Right ventricle myocardium superior (tissue), 1 donor: ENCODE data around the gene ALX4. TPM values are rescaled to one million over a fixed set of nuclear protein-coding genes. Genes with fewer than 3 reads are reported as not detected.

ENCODE experiments used
- ATAC-seq: fragments of 200-7000 bp; cut with Tn5 transposase; one replicate; pipeline ENCODE4 v1.9.1; 2020; ENCODE audit warnings: mild to moderate bottlenecking; ENCODE audit not compliant: poor library complexity
- DNase-seq: peaks from one replicate; pipeline ENCODE4 v3.0.0-alpha.2; 2020
- intact Hi-C: fragments of 100-400 bp; cut with DNase I; formaldehyde crosslinking; loops from one replicate; pipeline ENCODE4 v1.11.2; 2022
- total RNA-seq: library from RNA; stranded (reverse); fragmentation: NEBNext Ultra II Directional; extraction: Animal tissue kit (Norgen Biotek cat#: 25700); gene quantifications from one replicate; pipeline ENCODE4 v1.2.1, GENCODE V29; 2021
- donor health status: DM: no; HTN: yes; CAD: no; lungs with severe emphysema.

The ALX4 gene
- total RNA-seq, 1 donor from 2014 or later, result 0.03 TPM

DNA sequence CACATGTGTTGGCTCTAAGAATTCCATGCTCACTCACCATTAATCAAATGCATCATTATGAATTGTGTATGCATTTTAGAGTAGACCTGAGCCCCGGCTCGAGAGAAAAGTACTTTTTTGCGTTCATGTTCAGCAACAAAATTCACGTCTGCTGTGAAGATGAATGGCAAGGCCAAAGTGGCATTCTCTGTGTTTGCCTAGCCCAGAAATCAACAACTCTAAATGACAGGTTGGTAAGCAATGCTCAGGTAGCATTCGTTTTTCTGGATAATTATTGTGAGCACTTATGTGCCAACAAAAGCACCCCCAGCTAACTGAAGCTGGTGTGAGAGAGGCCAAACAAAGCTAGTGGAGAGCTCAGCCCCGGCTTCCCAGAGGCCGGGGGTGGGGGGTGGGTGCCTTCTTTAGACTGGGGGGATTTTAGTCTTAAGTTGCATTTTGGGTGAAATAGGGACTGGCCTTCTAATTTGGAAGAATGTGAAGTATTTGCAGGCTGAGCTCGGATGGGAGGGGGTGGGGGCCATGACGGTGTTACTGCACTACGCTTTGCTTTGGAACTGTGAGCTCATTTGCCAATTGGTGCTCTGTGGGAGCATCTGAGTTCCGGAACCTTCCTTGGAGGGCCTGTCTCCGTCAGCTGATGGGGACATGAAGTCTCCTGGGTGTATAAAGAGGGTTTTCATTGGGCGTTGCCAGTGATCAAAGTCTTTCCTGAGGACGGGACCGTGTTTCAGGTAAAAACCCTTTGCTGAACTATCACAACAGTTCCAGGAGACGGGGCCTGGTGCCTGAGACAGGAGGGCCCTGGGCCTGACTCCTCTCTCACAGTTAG is 29.0 kb upstream of the ALX4 start:
- intact Hi-C loops, result no loop called here
- DNase-seq, result no peak
- no peak for ATAC-seq

DNA sequence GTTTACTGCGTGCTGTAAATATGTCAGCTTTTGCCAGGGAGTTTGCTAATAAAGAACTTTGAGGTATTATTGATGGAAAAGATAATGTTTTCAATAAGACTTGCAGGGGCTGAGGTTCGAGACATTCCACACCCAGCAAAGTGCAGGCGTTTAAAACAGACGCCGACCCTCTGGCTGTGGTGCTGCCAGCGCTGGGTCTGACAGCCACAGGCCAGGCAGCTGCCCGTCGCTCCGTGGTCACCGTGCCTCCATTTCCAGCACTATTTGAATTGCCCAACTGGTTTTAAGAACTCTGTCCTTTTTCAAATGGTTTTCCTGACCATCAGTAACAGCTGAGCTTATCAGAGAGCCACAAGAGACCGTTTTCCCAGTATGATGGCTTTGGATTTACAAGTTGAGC is 28.1 kb upstream of the ALX4 start:
- DNase-seq (no peak), ATAC-seq (no peak)
- intact Hi-C loops, result no loop called here

DNA sequence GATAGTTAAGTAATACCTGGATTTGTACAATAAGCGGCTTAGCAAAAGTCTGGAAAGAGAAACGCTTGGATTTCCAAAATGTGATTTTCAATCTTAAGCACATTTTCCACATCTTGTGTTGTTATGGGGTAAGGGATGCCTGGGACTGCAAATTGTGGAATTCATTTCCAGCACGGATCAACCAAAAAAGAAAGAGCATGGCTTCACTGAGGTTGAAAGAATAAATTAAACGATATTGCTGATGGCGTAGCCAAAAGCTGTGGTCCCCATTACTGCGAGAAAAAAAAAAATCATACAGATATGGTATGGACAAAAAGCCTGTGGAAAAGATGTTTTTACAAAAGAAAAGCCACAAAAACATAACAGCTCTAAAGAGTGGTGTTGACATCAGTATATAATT is 26.0 kb upstream of the ALX4 start:
- DNase-seq (no peak), ATAC-seq (no peak)
- intact Hi-C loops, result no loop called here

DNA sequence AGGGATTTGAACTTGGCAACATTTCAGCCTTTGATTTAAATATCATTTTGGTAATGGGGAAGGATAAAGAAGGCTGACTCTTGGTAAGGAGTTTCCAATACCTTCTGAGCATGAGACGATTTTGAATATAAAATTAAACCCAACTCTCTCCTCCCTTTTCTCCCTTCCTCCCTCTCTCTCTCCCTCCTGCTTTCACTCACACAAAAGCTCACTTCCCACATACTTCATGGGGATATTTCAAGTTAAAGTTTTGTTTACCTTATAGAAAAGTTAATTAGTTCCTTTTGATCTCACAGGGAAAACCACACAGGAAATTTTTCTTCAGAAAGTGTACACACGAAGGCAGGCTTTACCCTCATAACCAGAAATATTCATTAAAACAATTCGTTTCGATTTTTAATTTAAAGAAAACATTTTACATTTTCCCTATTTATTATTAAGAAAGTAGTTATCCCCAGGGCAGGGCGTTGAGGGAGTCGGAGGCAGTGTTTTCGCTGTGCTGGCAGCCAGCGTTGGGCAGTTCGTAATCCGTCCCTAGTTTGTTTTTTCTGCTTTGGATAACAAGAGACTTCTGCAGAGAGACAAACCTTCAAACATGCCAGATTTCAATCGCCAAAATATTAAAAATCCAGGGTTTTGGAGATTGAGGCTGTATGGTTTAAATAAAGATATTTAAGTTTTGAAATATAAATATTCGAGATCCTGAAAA is 25.3 kb upstream of the ALX4 start:
- ATAC-seq, result no peak
- no peak for DNase-seq
- intact Hi-C loops, result no loop called here

DNA sequence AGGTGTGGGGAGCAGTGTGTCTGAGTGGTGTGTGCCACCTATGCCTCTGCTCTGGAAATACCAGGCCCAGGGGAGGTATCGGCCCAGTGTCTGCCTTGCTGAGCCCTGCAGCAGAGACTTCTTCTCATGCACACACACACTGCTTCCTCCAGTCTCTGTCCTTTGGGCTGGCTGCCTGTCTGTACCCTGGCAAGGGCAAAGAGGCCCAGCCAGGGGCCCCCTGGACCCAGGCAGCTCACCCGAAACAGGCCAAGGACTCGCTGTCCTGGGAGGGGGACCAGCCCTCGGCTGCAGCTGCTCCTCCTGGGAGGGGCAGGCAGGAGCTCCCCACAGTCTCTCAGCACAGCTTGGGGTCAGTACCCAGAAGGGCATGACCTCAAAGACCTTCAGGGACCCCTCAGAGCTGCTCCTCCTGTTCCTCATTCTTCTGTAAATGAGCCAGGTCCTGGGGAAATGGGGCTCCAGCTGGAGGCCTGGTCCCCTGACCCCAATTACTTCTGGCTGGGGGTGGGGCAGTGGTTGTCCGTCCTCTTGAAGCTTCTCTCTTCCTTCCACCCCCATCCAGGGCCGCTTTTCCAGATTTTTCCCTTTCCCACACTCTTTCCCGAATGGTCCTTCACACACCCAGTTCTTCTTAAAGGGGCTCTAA is 24.5 kb upstream of the ALX4 start:
- no peak for ATAC-seq
- intact Hi-C loops, result no loop called here
- DNase-seq, result no peak

DNA sequence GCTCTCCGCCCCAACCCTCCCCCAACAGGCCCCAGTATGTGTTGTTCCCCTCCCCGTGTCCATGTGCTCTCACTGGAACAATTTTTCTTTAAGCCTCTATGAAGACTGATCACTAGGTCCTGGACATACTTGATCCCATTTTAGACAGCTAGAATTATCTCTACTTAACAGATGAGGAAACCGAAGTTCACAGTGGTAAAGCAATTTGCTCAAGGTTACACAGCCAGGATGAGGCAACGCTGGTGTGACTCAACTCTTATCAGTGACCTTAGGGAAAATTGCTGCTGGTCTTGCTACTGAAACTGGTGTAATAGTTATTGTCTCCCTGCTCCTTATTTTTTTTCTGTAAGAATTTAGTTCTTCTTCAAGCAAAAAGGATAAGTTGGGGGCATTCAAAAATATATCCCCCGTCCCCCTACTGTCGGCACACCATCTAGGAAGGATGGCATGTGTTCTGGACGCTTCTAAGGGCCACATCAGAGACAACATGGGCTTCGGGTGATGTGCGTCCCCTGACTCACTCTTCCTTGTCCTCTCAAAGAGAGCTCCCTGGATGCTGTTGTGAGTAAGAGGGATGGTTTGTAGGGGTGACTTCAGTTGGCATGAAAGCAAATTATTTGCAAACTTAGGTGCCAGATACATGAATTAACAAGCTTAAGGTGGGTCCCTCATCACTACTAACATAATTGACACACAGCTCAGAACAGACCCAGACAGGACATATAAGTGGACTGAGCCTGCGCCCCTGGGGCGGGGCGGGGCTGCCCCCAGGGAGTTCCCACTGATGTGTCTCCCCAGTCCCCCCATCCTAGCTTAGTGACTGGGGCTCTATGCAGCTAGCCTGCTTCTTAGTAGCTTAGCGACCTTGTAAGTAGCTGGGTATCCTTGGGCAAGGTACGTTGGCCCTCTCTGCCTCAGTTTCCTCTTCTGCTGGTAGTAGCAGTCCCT is 23.6 kb upstream of the ALX4 start:
- DNase-seq, result no peak
- no peak for ATAC-seq
- intact Hi-C loops, result no loop called here

DNA sequence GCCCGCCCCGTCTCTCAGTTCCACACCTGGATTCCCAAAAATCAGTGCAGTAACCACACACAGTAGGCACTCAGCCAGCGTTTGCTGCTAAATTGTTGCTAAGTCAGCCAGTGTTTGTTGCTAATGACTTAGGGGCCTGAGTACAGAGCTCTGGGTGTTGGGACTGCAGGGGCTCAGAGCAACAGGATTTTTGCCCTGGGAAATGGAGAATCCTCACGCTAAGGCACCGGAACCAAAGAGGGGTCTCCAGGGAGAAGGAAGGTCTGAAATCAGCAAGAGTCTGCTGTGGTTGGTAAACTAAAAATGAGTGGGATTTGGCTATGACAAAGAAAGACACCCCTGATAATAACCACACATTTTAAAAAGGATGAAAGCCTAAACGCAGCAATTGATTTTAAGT is 22.7 kb upstream of the ALX4 start:
- ATAC-seq, result no peak
- no peak for DNase-seq
- intact Hi-C loops, result no loop called here

DNA sequence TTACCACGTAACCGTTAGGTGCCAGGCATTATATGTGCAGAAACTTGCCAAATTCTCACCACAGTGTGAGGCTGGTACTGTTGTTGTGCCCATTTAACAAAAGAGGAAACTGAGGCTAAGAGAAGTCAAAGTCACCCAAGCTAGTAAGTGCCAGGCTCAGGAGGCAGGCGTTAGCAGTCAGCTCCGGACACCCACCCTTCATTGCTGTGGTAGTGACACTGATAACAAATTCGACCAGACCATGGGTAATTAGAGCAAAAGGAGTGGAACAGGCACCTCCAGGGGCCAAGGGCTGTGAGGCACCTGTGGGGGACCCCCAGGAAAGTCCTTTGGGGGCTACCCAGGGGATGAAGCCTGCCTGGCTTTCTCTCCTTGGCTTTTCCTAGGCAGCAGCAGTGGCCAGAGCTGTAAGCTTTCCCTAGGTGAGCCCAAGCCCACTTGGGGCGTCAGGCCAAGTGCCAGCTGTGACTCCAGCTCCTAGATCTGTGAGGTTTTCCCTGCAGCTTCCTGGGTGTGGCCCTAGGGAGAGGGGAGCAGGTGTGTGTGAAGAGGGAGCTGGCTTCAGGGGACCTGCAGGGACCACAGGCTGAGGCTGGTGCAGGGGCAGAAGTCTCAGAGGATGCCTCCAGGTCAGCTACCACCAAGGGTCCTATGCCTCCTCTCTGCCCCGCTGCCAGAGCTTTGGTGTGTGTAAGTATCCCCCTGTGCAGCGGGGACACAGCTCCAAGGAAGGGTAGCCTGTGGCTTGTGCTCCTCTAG is 19.7 kb upstream of the ALX4 start:
- ATAC-seq (no peak), DNase-seq (no peak)
- intact Hi-C loops, result no loop called here

DNA sequence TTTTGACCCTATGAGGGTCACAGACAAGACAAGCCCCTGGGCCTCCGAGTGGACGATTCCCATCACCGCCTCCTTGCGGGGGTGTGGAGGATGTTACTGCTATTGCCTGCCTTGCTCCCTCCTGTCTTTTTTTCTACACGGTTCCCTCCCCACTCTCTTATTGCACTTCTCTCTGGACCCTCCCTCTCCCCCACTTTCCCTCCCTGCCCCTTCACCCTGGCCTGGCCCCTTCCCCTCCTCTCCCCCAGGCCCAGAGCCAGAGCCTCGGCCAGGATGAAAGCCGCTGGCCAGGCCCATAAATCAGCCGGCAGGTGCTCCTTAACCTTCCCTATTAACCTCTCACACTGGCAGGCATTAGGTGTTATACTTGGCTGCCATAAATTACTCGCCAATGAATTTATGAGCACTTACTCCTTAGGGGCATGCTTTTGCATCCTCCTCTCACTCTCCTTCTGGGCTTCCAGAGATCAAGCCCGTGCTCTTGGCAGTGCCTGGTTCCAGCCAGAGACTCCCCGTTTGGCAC is 18.3 kb upstream of the ALX4 start:
- ATAC-seq (no peak), DNase-seq (no peak)
- intact Hi-C loops, result no loop called here

DNA sequence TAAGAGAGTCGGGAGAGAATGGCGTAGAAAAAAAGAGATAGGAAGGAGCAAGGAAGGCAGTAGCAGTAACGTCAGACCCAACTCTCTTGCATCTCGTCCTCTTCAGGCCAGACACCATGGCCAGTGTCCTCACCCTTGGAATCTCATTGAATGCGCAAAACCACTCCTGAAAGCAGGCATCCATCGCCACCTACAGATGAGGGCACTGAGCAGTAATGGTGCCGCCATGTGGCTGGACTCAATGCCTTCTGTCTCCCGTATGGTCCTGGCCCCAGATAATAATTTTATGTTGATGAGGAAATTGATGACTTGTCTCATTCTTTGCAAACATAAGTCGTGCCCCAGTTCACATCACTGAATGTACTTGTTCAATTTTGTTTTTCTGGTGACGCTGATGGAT is 17.8 kb upstream of the ALX4 start:
- DNase-seq (no peak), ATAC-seq (no peak)
- intact Hi-C loops, result no loop called here

DNA sequence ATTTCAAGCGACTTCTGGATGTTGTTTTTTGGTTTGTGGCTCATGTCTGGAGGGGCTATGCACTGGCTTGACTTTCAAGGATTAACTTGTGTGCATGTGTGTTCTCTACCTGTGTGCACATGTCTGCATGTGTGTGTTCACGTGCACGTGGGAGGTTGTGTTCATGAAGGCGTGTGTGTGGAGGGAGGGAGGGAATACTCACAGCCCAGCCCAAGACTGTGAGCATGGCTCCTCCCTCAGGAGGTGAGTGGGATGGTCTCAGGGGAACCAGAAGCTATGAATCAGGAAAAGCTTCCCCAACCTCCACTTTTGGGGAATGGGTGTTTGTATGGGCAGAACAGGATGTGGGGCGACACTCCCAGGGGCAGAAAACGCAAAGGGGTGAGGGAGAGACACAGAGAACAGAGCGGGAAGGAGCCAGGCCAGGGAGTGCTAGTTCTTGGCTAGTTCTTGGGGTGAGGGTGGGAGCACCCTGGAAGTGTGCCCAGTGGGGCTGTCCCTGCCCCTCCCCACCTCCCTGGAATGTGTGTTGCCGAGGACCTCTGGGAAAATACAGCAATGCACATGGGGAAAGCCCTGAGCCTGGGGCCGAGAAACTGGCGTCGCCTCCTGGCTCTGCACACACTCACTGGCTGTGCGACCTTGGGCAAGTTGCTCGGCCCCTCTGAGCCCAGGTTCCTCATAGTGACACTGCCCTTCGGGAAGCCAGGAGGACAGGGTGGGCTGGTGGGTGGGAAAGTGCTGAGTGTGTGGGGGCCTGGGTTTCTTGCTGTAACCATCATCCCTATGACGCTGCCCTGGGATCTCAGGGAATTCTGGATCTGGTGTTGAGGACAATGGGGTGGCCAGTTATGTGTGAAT is 16.9 kb upstream of the ALX4 start:
- intact Hi-C loops, result no loop called here
- ATAC-seq (no peak), DNase-seq (no peak)

DNA sequence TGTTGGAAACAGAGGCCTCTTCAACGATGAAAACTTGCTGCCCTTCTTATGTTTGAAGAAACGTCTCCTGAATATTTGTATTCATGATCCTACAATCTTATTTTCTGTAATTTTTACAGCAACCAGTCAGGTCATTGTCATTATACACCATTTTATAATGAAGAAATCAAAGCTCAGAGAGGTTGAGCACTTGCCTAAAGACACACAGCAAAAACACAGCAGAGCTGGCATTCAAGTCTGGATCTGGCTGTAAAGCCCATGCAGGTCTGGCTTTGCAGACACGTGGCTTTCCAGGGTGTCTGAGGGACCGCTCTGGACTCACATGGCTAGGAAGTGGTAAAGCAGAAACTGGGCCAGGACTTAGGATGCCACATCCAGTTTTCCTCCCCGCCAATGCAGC is 15.8 kb upstream of the ALX4 start:
- no peak for DNase-seq
- no peak for ATAC-seq
- intact Hi-C loops, result no loop called here

DNA sequence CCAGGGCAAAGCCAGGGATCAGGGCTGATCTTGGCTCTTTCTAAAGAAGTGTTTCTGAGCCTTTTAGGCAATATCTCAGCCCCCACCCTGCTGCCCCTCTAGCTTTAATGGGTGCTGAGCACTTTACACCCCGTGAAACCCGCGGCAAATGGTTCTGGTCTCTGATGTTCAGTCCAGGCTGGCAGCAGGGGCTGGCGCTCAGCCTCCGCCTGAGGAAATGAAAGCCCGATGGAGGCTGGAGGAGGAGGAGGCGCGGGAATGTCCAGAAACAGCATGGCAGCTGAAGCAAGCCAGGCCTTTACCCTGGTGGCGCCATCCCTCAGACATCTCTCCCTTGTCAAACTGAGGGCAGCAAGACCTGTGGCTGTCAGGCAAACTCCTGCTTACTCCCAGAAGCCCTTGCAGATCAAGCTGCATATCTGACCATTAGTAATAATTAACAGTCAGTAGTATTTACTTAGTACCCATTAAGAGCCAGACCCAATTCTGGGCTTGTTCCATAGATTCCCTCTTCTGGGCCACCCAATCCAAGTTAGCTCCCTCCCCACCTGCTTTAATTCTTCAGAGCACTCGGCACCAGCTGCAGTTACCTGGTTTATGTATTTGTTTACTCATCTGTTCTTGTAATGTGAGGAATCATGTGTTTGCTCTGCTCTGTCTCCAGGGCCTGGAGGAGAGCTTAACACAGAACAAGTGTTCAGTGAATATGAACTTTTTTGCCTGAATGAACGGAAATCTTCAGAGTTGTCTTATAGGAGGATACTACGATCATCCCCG is 15.0 kb upstream of the ALX4 start:
- no peak for DNase-seq
- intact Hi-C loops, result no loop called here
- no peak for ATAC-seq

DNA sequence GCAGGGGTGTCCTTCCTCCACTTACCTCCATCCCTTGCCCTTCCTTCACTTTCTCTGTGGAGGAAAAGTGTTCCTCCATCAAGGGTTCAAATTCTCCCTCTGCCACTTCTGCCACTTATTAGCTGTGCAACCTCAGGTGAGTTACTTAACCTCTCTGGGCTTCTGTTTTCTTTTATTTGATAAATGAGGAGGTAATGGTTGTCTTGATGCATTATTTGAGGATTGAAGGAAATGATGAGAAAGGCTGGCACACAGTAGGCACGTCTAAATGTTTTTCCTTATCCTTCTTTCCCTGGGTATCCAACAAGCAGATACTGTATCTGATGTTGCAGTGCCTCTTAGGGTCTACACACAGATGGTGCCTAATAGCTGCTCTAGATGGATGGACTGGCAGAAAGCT is 14.3 kb upstream of the ALX4 start:
- intact Hi-C loops, result no loop called here
- no peak for DNase-seq
- no peak for ATAC-seq

DNA sequence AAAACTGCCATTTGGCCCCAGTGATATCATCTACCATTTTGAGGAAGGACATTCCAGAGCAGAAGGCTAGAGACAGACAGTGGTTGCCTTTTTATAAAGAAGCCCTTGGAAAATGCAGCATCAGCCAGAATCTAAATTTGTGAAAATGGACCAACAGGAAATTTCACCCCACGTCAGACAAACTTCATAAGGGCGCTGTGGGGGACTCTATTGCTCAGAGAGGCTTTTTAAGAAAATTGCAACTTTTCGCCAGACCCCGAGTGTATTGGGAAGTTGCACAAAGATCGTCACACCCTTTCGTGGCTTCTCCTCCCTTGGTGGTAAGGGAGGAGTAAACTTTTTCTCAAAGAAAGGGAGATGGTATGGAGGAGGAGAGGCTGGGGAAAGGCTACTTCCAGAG is 12.3 kb upstream of the ALX4 start:
- ATAC-seq, result no peak
- DNase-seq, result no peak
- intact Hi-C loops, result no loop called here

DNA sequence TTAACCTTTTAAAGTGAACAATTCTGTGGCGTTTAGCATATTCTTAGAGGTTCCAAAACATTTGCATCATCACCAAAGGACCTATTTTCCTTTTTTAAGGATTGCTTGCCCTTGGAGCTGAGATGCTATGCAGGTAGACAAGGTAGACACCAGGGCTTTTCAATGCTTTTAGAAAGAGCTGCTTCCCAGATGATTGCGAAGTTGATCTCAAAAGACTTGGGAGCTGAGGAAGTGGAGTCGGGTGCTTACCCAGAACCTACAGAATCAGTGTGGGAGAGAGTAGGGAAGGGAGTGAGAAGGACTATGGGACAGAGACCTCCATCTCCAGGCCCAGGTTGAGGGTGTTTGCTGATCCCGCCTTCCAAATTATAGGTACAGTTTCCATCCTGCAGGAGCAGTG is 11.1 kb upstream of the ALX4 start:
- ATAC-seq (no peak), DNase-seq (no peak)
- intact Hi-C loops, result no loop called here
